Common myeloid progenitor, CD34-positive (primary cell): Measurements from ENCODE around the gene OGFOD3.
"Not testable (repeated sequence)": the region's sequence is repeated elsewhere in the genome, so short reads cannot be mapped to it uniquely, and the experiment has no call there.

ENCODE experiments used
- CTCF ChIA-PET: fragments of 350-600 bp; sonication (Branson Sonifier 250); formaldehyde crosslinking; loops from one replicate; lab custom pipeline; 2021; ENCODE audit warnings: antibody characterized with exemption; lab: Charles Lee
- POLR2A ChIA-PET: fragments of 350-600 bp; sonication (Branson Sonifier 250); formaldehyde crosslinking; loops from one replicate; lab custom pipeline; 2021; ENCODE audit warnings: antibody characterized with exemption; lab: Charles Lee
- DNase-seq, 3 donors: peaks; one replicate each; pipeline versions ENCODE4 v3.0.0 to v3.0.0-alpha.2; 2013
- H3K27ac ChIP-seq, 2 experiments: 1 replicate in 1 of 2; 2 replicates in 1 of 2; pipeline ENCODE4 v1.7.0; 2013; ENCODE audit warnings: inconsistent platforms in 2 of 2, low read length in 2 of 2, mild to moderate bottlenecking in 2 of 2, low read depth in 1 of 2, moderate library complexity in 1 of 2; ENCODE audit not compliant: severe bottlenecking in 2 of 2, insufficient read depth in 1 of 2, poor library complexity in 1 of 2
- H3K27me3 ChIP-seq, 5 experiments: replicated peaks in 2 of 5; 1 replicate in 3 of 5; 2 replicates in 2 of 5; pipeline versions ENCODE4 v1.6.1 to v1.7.0; 2013; ENCODE audit warnings: low read length in 4 of 5, mild to moderate bottlenecking in 2 of 5, moderate library complexity in 2 of 5, inconsistent platforms in 1 of 5; ENCODE audit not compliant: insufficient read depth in 5 of 5, control insufficient read depth in 4 of 5
- H3K36me3 ChIP-seq, 4 experiments: 1 replicate in 2 of 4; 2 replicates in 2 of 4; pipeline versions ENCODE4 v1.6.1 to v1.7.0; 2013; ENCODE audit warnings: low read length in 3 of 4, control low read depth in 1 of 4, mild to moderate bottlenecking in 1 of 4; ENCODE audit not compliant: control insufficient read depth in 4 of 4, insufficient read depth in 4 of 4
- H3K4me1 ChIP-seq, 4 experiments: 1 replicate in 3 of 4; 2 replicates in 1 of 4; pipeline versions ENCODE4 v1.6.1 to v1.7.1; 2013; ENCODE audit warnings: low read length in 3 of 4, mild to moderate bottlenecking in 3 of 4, control low read depth in 1 of 4, inconsistent platforms in 1 of 4, moderate library complexity in 1 of 4; ENCODE audit not compliant: control insufficient read depth in 4 of 4, insufficient read depth in 4 of 4; ENCODE audit errors: control extremely low read depth in 1 of 4
- H3K4me3 ChIP-seq, 7 experiments: 1 replicate in 4 of 7; 2 replicates in 3 of 7; pipeline versions ENCODE4 v1.5.1 to v1.7.0; 2013; ENCODE audit warnings: mild to moderate bottlenecking in 7 of 7, low read length in 6 of 7, moderate library complexity in 6 of 7, inconsistent platforms in 2 of 7, low read depth in 2 of 7, control low read depth in 1 of 7; ENCODE audit not compliant: insufficient read depth in 4 of 7, control insufficient read depth in 1 of 7; ENCODE audit errors: extremely low read depth in 1 of 7
- H3K9me3 ChIP-seq, 5 experiments: 1 replicate in 4 of 5; 2 replicates in 1 of 5; pipeline versions ENCODE4 v1.6.1 to v1.7.1; 2013; ENCODE audit warnings: low read length in 4 of 5, mild to moderate bottlenecking in 2 of 5, inconsistent platforms in 1 of 5, low read depth in 1 of 5, moderate library complexity in 1 of 5; ENCODE audit not compliant: control insufficient read depth in 4 of 5, insufficient read depth in 2 of 5; ENCODE audit errors: control extremely low read depth in 1 of 5
- WGBS: methylation state at CpG from one replicate; pipeline ENCODE4 v1.1.5; 2013; ENCODE audit not compliant: insufficient coverage; 5-methylcytosine and 5-hydroxymethylcytosine counted together

OGFOD3 gene

DNA sequence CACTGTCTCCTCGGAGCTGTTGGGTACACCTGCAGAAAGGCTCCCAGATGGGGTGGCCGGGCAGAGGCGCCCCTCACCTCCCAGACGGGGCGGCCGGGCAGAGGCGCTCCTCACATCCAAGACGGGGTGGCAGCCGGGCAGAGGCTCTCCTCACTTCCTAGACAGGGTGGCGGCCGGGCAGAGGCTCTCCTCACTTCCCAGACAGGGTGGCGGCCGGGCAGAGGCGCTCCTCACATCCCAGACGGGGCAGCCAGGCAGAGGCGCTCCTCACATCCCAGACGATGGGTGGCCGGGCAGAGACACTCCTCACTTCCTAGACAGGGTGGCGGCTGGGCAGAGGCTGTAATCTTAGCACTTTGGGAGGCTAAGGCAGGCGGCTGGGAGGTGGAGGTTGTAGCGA is 35.3 kb upstream of the OGFOD3 start:
- H3K27me3 ChIP-seq, POLR2A ChIA-PET, H3K27ac ChIP-seq, H3K36me3 ChIP-seq, H3K9me3 ChIP-seq, CTCF ChIA-PET, DNase-seq, H3K4me3 ChIP-seq: not testable (repeated sequence)
- peaks cover 15 to 45% (median 35%) of the 10 kb centered on the region in 4 experiments for H3K4me1 ChIP-seq
- WGBS = 93% methylated on average over 16 of the region's 21 CpGs

DNA sequence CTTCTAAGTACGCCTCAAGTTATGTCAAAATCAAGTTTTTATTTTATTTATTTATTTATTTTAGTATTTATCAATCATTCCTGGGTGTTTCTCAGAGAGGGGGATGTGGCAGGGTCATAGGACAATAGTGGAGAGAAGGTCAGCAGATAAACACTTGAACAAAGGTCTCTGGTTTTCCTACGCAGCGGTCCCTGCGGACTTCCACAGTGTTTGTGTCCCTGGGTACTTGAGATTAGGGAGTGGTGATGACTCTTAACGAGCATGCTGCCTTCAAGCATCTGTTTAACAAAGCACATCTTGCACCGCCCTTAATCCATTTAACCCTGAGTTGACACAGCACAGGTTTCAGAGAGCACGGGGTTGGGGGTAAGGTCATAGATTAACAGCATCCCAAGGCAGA is 34.8 kb upstream of the OGFOD3 start:
- CTCF ChIA-PET, POLR2A ChIA-PET: not testable (repeated sequence)
- no CpG with 5 or more reads among the region's 7 CpGs for WGBS

DNA sequence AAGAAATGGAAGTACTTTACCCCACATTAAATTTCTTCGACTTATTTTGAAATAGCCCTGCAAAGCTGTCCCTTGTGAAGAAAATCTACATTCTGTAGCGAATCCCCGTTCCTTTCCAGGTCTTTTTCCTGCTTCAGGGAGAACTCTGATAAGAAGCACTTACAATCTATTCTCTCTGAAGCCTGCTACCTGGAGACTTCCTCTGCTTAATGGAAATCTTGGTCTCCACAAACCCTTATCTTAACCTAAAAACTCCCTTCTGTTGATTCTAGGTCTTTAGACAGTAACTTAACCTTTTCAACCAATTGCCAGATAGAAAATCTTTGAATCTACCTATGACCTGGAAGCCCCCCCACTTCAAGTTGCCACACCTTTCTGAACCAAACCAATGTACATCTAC is 33.8 kb upstream of the OGFOD3 start:
- Histone ChIP-seq H3K36me3 (peaks cover 0 to 9% (median 2%) of the 10 kb centered on the region in 4 experiments), H3K9me3 (no peaks in the 10 kb centered on the region), H3K27me3 (no peaks in the 10 kb centered on the region), H3K27ac (no peak overlapping the region), H3K4me1 (peaks cover 8 to 40% (median 31%) of the 10 kb centered on the region in 4 experiments), H3K4me3 (no peak overlapping the region)
- POLR2A ChIA-PET = no interaction called here
- CTCF ChIA-PET = interaction anchor here (1.4 kb wide), 1 partner anchor 211 kb away, joined by 3 read pairs; no protein-coding TSS in a partner anchor
- no peak for DNase-seq
- 97% methylated on average over 3 of the region's 3 CpGs for WGBS

More for the DNA sequence above, 34.8 kb upstream of the OGFOD3 start:
- H3K4me3 ChIP-seq, DNase-seq, H3K27me3 ChIP-seq, H3K36me3 ChIP-seq, H3K27ac ChIP-seq, H3K9me3 ChIP-seq: not testable (repeated sequence)
- peaks cover 16 to 45% (median 36%) of the 10 kb centered on the region in 4 experiments for H3K4me1 ChIP-seq

DNA sequence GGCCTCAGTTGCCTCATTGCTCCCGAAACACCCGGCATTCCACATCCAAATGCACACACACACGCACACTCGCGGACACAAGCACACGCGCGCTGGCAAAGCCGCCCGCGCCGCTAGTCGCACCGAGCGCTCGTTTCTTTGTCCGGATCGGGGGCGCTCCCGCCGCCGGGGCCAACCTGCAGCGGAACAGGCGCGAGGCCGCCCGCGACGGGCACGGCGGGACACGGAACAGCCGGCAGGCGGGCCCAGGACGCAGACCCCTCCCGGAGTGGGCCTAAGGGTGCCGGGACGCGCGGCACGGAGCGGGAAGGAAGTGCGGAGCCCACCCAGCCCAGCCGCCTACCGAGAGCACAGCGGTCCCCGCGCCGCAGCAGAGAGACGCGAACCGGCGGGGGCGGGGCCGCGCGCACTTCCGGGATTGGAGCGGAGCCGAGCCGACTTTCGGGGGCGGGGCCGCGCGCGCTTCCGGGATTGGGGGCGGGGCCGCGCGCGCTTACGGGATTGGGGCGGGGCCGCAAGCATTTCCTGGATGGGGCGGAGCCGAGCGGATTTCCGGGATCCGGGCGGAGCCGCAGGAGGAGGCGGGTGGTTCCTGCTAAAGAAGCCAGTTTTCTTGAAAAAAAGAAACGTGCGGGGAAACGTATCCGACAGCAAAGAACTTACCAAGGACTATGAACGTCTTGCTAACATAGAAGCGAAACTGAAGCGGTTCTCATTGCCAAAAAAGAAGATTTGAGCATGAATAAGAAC is 32.1 kb upstream of the OGFOD3 start, which contains the start of gene CYBC1:
Gene CYBC1 (minus strand): TSS at position 396 of the 750 bp plus-strand sequence. CDS start 1,498 bp downstream, outside the sequence.
- POLR2A ChIA-PET = no interaction called here

DNA sequence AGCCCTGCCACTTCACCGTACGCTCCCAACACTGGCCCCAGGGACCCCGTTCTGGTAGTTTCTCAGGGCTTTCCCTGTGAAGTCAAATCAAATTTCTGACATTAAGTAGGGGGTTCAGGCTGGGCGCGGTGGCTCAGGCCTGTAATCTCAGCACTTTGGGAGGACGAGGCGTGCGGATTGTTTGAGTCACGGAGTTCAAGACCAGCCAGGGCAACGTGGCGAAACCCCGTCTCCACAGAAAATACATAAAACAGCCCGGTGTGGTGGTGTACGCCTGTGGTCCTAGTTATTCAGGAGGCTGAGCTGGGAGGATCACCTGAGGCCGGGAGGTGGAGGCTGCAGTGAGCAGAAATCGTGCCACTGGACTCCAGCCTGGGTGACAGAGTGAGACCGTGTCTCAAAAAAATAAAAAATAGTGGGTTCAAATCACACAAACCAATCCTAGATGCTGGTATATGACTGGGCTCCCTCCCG is 31.5 kb upstream of the OGFOD3 start:
- Histone ChIP-seq H3K27ac (peak overlapping the region; percentile 72 to 80), H3K27me3 (no peaks in the 10 kb centered on the region), H3K4me3 (peak overlapping the region; percentile 88 to 98 (median 95)), H3K9me3 (no peaks in the 10 kb centered on the region), H3K36me3 (peaks cover 2 to 29% (median 13%) of the 10 kb centered on the region in 4 experiments), H3K4me1 (peaks cover 8 to 54% (median 39%) of the 10 kb centered on the region in 4 experiments)
- DNase-seq = no peak
- 15% methylated on average over 17 of the region's 18 CpGs for WGBS
- CTCF ChIA-PET = interaction anchor here (0.6 to 1.4 kb wide), 4 partner anchors 8 to 95 kb away, joined by 3 to 4 read pairs (median 3); no protein-coding TSS in a partner anchor
- POLR2A ChIA-PET = interaction anchor here (1.1 to 1.7 kb wide), 3 partner anchors 8 to 47 kb away, joined by 4 to 6 read pairs (median 5); partner anchors contain the start of gene NARF

More for the DNA sequence above, 32.1 kb upstream of the OGFOD3 start, which contains the start of gene CYBC1:
- H3K27ac ChIP-seq = peak within 1 kb of the TSS; percentile 72 to 87
- CTCF ChIA-PET = interaction anchor here (1.2 to 1.4 kb wide), 3 partner anchors 76 to 209 kb away, joined by 3 read pairs; no protein-coding TSS in a partner anchor
- WGBS = under 1% methylated on average over 74 of the region's 91 CpGs
- peak; percentile 94 to 96 (median 95) for DNase-seq
- no peaks in the 10 kb centered on the region for H3K9me3 ChIP-seq
- peaks cover 8 to 48% (median 34%) of the 10 kb centered on the region in 4 experiments for H3K4me1 ChIP-seq
- peak within 1 kb of the TSS; percentile 88 to 98 (median 95) for H3K4me3 ChIP-seq
- H3K27me3 ChIP-seq = no peaks in the 10 kb centered on the region
- peaks cover 0 to 23% (median 13%) of the 10 kb centered on the region in 4 experiments for H3K36me3 ChIP-seq

DNA sequence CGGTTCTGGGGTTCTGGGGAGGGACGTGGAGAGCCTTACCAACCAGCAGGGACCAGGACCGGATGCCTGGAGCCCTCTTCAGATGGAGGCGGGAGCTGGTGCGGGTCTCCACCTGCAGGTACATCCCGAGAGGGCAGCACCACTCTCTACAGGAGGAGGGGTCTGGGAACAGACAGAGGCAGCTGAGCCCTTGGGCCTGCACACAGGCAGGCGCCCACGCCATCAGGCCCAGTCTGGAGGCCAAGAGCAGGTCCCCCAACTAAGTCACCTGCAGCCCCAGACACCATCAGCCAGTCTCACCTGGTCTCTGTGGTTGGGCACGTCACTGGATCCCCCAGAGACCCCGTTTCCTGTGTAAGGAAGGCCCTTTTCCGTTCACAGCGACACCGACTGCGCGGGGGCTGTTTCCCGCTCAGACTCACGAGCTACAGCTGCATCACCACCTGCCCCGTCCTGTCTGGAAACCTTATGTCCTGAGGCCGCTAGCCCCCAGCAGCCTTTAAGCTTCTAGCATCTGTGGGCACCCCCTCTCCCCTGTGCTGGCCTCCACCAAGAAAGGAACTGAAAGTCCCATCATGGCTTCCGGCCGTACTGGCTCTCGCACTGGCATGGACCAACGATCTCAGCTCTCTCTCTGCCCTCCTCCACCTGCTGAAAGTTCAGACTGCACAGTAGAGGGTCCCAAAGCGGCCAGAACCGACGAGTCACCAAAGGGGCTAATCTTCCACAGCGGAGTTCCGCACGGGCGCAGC is 30.9 kb upstream of the OGFOD3 start:
- peaks cover 6 to 35% (median 18%) of the 10 kb centered on the region in 4 experiments for H3K36me3 ChIP-seq
- CTCF ChIA-PET = interaction anchor here (0.6 to 1.4 kb wide), 9 partner anchors 8 to 96 kb away, joined by 3 to 5 read pairs (median 3); no protein-coding TSS in a partner anchor
- H3K9me3 ChIP-seq = no peaks in the 10 kb centered on the region
- peak overlapping the region; percentile 88 to 98 (median 95) for H3K4me3 ChIP-seq
- 5% methylated on average over 30 of the region's 30 CpGs for WGBS
- POLR2A ChIA-PET = interaction anchor here (0.5 to 1.7 kb wide), 5 partner anchors 9 to 123 kb away, joined by 3 to 6 read pairs (median 4); partner anchors contain the start of gene NARF
- H3K27me3 ChIP-seq = no peaks in the 10 kb centered on the region
- DNase-seq = peak; percentile 61 to 86 (median 84)
- H3K4me1 ChIP-seq = peaks cover 8 to 59% (median 42%) of the 10 kb centered on the region in 4 experiments
- peak overlapping the region; percentile 72 to 80 for H3K27ac ChIP-seq
